ENCODE results near the gene LRRN3.
"Not testable (repeated sequence)": the region's sequence is repeated elsewhere in the genome, so short reads cannot be mapped to it uniquely, and the experiment has no call there.

The LRRN3 gene

DNA sequence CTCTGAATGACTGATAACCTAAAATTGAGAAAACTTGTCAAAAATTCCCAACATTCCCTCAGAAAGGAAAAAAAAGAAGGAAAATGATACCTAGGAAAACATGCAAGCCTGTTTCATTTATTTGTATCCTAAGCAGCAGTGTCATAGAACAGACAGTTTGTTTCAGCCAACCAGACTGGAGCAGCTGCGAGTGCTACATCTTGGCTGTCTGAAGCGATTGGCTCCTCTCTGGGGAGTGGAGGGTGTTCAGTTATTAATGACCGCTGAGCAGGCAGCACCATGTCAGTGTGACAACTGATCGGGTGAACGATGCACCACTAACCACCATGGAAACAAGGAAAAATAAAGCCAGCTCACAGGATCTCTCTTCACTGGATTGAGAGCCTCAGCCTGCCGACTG, at the start of gene LRRN3:
TSS of gene LRRN3 (plus strand) at position 282 of the 400 bp plus-strand sequence. CDS start 31,646 bp downstream, outside the sequence.
- DNase-seq (ENCODE audit: low read depth in 2 of 2): peak in 1 of 2 donors; percentile 22

DNA sequence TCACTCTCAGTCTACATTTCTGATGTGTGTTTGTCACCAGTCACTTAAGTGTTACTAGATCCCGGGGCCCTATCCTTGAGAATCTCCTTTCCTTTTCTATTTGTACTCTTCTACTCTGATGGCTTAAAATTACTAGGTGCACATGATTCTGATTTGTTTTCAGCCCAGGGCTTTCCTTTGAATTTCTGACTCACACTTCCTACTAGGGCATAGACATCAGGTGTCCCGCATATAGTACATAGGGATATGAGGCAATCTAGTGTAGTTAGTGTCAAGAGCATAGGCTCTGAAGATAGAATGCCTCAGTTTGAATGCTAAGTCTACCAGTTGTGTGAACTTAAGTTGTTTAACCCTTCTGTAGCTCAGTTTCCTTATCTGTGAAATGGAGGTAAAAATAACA, 49.4 kb upstream of the LRRN3 start:
- no peak for DNase-seq (ENCODE audit: low read depth in 2 of 2)

GRCh38 chr7:111042842-111043241, 48.1 kb upstream of the LRRN3 start:
- no peak for DNase-seq (ENCODE audit: low read depth in 2 of 2)

DNA sequence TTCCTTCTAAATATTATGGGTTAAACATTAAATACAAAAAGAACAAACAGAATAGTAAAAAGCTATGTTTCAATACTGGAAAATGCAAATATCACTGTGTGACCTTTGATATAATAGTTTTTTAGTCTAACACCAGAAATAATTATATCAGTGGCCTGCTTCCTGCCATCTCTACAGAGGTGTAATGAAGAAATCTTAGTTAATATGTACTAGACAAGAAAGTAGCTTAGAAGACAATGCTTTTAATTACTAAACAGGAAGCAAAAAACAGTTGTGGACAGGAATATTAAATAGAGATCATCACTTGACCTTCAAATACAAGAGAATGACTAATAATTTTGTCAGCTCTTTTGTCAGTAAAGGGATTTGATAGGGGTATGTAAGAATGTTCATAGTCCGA, 47.4 kb upstream of the LRRN3 start:
- no peak for DNase-seq (ENCODE audit: low read depth in 2 of 2)

GRCh38 chr7:111045449-111045848, 45.5 kb upstream of the LRRN3 start:
- no peak for DNase-seq (ENCODE audit: low read depth in 2 of 2)

DNA sequence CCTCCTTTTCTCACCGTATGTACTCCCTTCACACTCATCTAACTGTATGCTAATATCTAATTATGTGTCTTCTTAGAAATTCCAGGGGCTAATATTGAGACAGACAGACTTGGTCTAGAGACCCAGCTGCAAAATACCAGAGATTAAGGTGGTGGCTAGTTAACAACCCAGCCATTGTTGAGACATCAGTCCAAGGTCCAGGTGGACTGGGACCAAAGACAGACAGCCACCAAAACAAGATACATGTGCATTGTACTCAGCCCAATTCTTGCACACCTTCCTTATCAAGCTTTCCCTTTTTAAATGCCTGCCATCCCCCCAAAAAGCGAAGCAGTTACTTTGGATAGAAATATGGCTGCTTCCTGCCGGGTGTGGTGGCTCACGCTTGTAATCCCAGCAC, 43.3 kb upstream of the LRRN3 start:
- DNase-seq (ENCODE audit: low read depth in 2 of 2): no peak

DNA sequence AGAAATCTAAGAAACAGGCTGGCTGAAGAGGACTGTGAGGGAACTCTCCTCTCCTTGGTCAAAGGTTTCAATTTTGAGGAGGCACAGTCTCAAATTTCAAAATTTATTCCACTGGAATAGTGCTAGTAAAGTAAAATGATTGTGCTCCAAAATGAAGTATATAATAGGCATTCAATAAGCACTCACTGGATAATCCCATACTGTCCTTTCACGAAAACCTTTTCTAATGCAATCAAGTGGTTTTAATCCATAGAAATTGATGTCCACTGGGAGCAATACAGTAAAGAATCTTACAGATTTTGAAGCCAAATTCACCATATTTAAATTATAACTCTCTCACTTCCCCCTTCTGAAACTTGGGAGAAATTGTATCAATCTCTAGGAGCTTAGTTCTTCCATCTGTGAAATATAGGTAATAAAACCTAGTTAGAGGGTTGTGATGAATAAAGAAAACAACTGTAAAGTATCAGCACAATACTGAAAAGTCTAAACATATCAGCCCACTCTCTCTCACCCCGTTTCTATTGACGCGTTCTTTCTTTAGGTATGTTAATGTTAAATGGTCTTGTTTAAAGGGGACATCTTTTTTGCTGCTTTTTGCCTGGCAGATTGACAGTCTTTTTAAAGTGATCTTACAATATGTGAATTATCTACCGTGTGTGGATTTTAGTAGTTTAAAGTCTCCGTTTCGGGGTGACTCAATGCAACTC, 40.8 kb upstream of the LRRN3 start:
- DNase-seq (ENCODE audit: low read depth in 2 of 2): no peak

DNA sequence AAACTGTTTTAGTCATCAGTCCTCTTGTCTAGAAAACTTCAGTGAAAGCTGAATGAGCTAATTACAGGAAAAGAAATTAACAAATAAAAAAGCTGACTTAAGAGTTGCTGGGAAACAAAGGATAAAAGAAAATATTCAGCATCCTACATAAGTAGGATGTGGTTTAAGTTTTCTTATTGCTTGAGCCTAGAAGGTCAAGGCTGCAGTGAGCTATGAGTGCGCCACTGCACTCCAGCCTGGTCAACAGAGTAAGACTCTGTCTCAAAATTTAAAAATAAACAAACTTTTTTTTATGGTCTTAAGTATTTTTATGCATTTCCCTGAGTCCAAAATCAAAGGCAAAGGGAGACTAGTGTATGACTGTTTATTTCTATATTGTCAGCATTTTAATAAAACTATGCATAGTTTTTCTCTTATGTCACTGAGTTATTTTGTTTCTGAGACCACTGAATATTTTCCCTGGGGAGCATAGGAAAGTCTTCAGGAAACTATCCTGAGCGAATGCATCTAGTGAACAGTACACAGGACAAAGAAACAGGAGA, 40.0 kb upstream of the LRRN3 start:
- DNase-seq (ENCODE audit: low read depth in 2 of 2): no peak

GRCh38 chr7:111051832-111052231, 39.1 kb upstream of the LRRN3 start:
- DNase-seq (ENCODE audit: low read depth in 2 of 2): no peak

GRCh38 chr7:111053035-111053434, 37.9 kb upstream of the LRRN3 start:
- no peak for DNase-seq (ENCODE audit: low read depth in 2 of 2)

GRCh38 chr7:111056371-111056770, 34.6 kb upstream of the LRRN3 start:
- no peak for DNase-seq (ENCODE audit: low read depth in 2 of 2)

- no peak for DNase-seq (ENCODE audit: low read depth in 2 of 2)
These were observed 33.9 kb upstream of the LRRN3 start for GRCh38 chr7:111057066-111057465.

DNA sequence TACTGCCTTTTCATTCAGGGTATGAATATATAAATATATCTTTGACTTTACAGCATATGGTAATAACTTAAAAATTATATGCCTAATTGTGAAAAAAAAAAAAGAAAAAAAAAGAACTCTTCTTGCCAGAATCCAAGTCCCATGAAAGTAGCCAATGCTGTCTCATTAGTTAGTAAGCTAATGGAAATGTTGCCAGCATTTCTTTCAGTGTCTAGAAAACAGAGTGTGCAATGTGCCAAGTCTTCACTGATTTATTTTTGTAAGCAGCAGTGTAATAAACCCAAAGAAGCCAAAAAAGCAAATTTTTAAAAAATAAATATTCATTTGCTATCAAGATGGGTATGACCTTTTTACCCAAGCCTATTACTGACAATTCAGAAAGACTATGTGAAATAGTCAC, 31.1 kb upstream of the LRRN3 start:
- DNase-seq (ENCODE audit: low read depth in 2 of 2): no peak

DNA sequence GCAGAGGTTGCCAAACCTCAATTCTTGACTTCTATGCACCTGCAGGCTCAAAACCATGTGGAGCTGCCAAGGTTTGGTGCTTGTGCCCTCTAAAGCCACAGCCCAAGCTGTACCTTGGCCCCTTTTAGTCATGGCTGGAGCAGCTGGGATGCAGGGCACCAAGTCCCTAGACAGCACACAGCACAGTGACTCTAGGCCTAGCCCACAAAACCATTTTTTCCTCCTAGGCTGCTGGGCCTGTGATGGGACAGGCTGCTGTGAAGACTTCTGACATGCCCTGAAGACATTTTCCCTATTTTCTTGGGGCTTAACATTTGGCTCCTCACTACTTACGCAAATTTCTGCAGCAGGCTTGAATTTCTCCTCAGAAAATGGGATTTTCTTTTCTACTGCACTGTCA, 27.8 kb upstream of the LRRN3 start:
- DNase-seq (ENCODE audit: low read depth in 2 of 2): no peak

DNA sequence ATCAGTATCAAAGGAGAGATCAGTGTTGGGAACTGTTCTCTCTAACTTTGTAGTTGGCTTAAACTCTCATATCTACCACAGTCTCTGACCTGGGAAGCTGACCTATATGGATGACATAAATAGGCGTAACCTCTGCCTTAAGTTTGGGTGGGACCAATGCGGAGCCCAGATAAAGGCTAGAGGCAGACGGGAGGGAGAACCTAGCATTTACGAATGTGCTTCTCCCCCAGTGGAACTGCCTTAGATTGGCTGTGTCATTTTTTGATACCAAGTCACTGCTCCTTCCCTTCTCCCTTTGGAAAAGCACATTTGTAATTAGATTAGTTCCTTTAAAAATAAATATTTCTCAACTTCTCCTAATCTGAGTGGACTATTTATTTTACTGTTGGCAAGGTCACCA, 23.7 kb upstream of the LRRN3 start:
- DNase-seq (ENCODE audit: low read depth in 2 of 2): no peak

DNA sequence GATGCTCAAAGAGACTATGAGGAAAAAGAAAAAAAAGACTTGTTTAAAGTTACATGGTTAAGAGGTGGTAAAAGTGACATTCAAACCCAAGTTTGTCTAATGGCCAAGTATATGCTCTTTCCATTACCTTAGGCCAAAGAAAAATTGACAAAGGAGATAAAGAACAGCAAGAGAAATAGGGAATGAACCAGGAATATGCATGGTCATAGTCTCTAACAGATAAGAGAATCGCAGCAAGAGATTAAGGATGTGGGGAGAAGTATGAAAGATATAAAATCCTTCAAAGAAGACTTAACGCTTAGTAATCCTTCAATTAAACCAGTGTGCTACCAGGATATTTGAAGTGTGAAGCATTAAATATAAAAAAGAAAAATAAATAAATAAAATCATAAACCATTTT, 23.2 kb upstream of the LRRN3 start:
- no peak for DNase-seq (ENCODE audit: low read depth in 2 of 2)

- no peak for DNase-seq (ENCODE audit: low read depth in 2 of 2)
These were observed 22.3 kb upstream of the LRRN3 start for GRCh38 chr7:111068618-111069017.

DNA sequence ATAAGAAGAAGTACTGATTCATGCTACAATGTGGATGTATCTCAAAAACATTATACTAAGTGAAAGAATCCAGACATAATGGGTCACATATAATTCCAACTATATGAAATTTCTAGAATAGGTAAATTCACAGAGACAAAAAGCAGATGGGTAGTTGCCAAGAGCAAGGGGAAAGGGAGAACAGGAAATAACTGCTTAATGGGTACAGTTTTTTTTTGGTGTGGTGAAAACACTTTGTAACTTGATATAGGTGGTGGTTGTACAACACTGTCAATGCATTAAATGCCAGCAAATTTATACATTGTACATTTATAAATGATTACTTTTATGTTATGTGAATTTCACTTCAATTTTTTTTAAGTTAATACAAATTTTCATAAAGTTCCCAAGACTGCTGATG, 19.4 kb upstream of the LRRN3 start:
- no peak for DNase-seq (ENCODE audit: low read depth in 2 of 2)

GRCh38 chr7:111072658-111073057, 18.3 kb upstream of the LRRN3 start:
- not testable (repeated sequence) for DNase-seq (ENCODE audit: low read depth in 2 of 2)

DNA sequence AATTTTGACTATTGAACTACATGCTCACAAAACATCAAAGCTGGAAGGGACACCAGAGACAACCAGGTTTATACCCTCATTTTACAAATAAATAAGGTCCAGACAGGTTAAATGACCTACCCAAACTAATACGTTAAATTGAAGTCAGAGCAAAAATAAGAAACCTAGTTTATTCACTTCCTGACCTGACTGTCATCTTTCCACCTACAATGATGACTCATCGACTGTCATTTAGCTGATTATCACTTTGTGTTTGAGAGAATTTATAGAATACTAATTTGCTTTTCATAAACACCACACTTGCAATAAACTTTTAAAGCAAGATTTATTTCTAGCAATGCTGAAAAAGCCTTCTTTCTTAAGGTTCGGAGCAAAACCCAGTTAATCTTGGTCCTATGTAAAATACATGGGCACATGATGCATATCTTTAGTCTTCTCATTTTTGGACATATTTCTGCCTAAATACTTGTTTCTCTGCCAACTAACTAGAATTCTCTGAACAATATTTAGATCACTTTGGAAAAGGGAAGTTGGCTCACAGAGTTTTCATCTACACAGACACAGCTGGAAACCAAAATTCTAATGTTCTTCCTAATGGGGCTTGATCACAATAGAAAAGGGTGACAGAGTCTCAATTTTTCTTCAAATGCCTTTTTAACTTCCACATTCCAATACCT, 16.7 kb upstream of the LRRN3 start:
- no peak for DNase-seq (ENCODE audit: low read depth in 2 of 2)

DNA sequence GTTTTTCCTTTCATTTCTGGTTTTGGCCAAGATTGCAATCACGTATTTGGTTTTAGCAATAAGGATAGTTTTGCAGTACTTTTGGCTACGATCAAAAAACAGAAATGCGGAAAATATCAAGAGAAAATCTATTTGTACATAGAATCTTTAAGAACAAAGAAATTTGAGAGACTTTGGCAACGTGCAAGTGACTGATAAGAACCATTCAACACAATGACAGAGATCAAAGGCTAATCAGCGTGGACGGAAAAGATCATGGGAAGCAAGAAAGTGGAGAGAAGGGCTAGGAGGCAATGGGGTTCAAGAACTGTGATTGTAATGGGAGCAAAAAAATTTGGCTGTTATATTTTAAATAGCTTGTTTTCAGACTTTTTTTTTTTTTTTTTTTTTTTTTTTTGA, 16.2 kb upstream of the LRRN3 start:
- DNase-seq (ENCODE audit: low read depth in 2 of 2): no peak

DNA sequence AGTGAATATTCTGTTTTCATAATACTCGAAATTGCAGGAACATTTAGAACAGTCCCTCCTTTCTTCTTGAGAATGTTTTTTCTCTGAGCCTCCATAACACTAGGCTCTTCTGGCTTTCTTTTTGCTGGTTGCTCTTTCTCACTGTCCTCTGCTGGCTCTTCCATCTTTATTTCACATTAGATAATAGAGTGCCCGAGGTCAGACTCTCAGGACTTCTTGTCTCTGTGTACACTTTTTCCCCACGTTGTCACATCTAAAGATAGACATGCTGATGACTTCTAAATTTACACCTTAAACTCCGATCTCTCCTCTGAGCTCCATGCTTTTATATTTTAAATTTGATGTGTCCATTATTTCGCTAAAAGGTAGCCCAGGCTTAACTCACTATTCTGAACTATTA, 15.4 kb upstream of the LRRN3 start:
- DNase-seq (ENCODE audit: low read depth in 2 of 2): no peak

DNA sequence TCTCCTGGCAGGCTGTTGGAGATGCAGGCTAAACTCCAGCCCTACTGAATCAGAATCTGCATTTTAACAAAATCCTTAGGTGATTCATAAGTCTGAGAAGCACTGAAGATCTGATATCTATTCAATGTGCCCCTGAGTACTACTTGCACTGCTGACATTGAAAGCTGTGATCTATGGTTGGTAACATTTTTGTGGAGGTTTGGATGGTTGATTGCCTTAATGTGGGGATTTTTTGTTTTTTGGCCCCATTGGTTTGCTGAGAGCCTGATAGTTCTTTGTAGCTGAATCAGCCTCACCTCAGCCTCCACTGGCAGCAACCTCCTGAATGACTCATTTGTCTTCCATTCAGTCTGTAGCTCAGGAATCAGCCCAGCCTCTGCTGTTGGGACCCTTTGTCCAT, 14.7 kb upstream of the LRRN3 start:
- DNase-seq (ENCODE audit: low read depth in 2 of 2): peak in 1 of 2 donors; percentile 16
